ENCODE results near the gene SLAIN1.
"Not testable (repeated sequence)": the region's sequence is repeated elsewhere in the genome, so short reads cannot be mapped to it uniquely, and the experiment has no call there.

DNA sequence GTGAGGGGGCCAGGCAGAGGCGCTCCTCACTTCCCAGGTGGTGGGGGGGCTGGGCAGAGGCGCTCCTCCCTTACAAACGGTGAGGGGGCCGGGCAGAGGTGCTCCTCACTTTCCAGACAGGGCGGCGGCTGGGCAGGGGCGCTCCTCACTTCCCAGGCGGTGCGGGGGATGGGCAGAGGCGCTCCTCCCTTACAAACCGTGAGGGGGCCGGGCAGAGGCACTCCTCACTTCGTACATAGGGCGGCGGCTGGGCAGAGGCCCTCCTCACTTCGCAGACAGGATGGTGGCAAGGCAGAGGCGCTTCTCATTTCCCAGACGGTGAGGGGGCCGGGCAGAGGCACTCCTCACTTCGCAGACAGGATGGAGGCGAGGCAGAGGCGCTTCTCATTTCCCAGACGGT lies 37.5 kb upstream of the SLAIN1 start:
- TF ChIP-seq, protein P1, sequence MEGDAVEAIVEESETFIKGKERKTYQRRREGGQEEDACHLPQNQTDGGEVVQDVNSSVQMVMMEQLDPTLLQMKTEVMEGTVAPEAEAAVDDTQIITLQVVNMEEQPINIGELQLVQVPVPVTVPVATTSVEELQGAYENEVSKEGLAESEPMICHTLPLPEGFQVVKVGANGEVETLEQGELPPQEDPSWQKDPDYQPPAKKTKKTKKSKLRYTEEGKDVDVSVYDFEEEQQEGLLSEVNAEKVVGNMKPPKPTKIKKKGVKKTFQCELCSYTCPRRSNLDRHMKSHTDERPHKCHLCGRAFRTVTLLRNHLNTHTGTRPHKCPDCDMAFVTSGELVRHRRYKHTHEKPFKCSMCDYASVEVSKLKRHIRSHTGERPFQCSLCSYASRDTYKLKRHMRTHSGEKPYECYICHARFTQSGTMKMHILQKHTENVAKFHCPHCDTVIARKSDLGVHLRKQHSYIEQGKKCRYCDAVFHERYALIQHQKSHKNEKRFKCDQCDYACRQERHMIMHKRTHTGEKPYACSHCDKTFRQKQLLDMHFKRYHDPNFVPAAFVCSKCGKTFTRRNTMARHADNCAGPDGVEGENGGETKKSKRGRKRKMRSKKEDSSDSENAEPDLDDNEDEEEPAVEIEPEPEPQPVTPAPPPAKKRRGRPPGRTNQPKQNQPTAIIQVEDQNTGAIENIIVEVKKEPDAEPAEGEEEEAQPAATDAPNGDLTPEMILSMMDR (conservative IDR thresholded peaks at IDR 0.05; ENCODE audit: low read length): not testable (repeated sequence)
- TF ChIP-seq EZH2phosphoT487 (IDR thresholded peaks at IDR 0.05; ENCODE audit: borderline replicate concordance, low read depth, low read length): not testable (repeated sequence)

Data from OCI-LY7 (cell line).